NCI-H2171 treated with DMSO at 0.1 percent for 48 hours (cell line): Measurements from ENCODE around the gene E2F3.
"Not testable (repeated sequence)": the region's sequence is repeated elsewhere in the genome, so short reads cannot be mapped to it uniquely, and the experiment has no call there.

Experiments
- DNase-seq: peaks from one replicate; lab custom pipeline; 2025; lab: John Stamatoyannopoulos, UW

E2F3 gene

GRCh38 chr6:20467437-20467836 lies 65.8 kb downstream of the E2F3 start:
- DNase-seq: no peak

- no peak for DNase-seq
Measured at GRCh38 chr6:20468209-20468608, 66.5 kb downstream of the E2F3 start.

DNA sequence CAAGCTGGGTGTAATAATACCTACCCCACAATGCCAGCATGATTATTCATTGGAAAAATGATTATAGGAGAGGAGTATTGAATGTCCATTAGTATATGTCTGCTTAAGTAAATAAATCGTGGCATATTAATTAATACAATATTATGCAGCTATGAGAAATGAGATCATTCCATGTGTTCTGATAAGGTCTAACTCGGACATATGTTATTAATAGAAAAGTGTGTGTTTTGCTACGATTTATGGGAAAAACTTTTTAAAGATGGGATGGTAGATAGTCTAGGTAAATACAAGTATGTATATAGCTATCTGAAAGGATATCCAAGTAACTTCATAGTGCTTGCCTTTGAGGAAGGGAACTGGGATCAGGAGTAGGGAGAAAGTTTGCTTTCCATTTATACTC lies 71.1 kb downstream of the E2F3 start:
- DNase-seq: no peak

DNA sequence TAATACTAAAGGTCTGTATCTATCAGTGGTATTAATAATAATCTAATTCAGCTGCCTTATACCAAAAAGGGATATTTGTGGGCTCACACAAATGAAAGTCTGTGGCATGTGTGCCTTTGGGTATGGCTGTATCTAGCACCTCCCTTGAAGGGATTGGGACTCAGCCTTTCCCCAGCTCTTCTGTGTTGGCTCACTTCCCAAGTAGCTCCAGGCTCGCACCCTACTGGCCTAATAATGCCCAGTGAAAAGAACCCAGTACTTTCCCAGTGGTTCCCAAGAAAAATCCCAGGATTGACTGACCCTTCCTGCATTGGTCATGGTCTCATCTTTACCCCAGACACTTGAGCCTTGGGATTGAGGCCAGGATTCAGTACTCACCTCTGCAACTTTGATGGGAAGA lies 71.8 kb downstream of the E2F3 start:
- no peak for DNase-seq

GRCh38 chr6:20474874-20475542 lies 73.3 kb downstream of the E2F3 start:
- DNase-seq: no peak

- DNase-seq: no peak
Measured at GRCh38 chr6:20476501-20477043, 74.9 kb downstream of the E2F3 start.

DNA sequence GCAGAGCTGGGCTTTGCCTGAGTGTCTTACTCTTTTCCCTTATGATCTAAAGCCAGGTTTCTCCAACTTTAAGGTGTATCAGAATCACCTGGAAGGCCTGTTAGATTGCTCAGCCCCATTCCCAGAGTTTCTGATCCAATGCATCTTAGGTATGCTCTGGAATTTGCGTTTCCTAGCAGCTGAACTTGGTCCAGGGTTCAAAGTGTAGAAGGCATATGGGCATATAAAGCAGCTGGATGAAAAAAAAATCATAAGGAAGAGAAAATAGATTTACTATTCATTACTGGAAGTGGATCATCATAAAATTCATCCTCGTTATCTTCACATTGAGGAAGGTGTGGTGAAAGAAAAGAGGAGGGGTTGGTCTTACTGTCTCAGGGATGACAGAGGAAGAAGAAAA lies 75.8 kb downstream of the E2F3 start:
- no peak for DNase-seq

DNA sequence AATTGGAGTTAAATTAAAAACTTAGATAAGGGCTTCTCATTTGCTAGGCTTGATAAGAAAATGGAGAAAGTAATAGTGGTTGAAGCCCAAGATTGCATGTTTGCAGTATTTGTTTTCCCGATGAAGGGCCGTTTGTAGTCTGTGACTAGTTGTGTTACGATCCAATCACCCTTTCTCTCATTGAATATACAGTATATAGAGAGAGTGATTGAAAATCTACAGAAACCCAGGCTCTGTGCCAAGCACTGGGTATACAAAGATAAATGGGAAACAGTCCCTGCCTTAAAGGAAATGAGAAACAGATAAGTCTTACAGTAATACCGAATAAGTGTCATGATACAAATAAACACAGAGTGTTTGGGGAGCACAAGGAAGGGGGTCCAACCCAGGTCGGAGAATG lies 77.4 kb downstream of the E2F3 start:
- DNase-seq: no peak

DNA sequence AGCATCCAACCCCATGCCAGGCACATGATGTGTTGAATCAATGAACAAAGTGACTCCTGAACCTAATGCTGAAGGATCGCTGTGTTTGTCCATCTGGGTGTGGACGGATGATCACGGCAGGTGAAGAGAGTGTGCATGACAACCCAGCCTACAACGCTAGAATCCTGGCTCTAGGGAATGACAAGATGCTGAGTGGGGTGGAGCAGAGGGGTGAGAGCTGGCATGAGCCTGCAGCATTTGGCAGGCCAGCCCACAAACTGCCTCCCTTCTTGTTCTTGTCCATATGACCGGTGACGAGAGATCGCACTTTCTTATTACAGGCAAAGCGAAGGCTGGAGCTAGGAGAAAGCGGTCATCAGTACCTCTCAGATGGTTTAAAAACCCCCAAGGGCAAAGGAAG lies 77.8 kb downstream of the E2F3 start:
- DNase-seq: no peak

GRCh38 chr6:20481281-20481680 lies 79.6 kb downstream of the E2F3 start:
- no peak for DNase-seq

GRCh38 chr6:20483887-20484497 lies 82.3 kb downstream of the E2F3 start:
- no peak for DNase-seq

- DNase-seq: no peak
Measured at GRCh38 chr6:20486641-20487040, 85.0 kb downstream of the E2F3 start.

GRCh38 chr6:20487669-20488375 lies 86.1 kb downstream of the E2F3 start:
- no peak for DNase-seq

GRCh38 chr6:20490591-20490990 lies 88.9 kb downstream of the E2F3 start:
- DNase-seq: no peak

DNA sequence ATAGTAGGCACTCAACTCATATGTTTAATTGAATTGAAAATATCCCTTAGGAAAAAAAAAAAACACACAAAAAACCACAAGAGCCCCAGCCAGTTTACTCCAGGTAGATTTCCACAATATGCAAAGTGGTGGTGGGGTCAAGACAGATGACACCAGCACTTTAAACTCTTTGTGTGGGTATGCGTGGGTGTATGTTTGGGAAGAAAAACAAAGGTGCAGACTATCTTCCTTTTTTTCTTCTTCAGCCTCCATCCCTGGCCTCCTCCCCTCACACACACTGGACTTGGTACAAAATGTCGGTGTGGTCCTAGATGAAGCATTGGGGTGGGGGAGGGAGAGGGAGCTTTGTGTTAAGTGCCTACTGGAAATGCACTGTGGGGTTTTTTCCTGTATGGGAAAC lies 90.4 kb downstream of the E2F3 start:
- DNase-seq: no peak

- peak; percentile 20 for DNase-seq
Measured at GRCh38 chr6:20497216-20498040, 95.7 kb downstream of the E2F3 start.

DNA sequence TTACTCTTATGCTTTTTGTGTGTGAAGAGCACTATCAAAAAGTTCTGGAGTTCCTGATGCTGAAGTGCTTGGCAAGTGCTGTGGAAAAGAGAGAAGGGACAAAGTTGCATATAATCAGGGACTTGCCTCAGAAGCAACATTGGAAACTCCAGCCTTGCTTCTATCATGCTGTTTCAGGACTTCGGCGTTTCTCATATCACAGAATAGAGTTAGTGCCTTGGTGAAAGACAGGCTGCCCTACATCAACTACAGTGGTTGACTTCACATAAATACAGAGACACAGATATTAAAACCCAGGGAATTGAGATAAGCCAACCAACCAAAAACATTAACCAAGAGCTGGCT lies 96.3 kb downstream of the E2F3 start:
- DNase-seq: no peak

- no peak for DNase-seq
Measured at GRCh38 chr6:20509212-20509611, 107.5 kb downstream of the E2F3 start.

DNA sequence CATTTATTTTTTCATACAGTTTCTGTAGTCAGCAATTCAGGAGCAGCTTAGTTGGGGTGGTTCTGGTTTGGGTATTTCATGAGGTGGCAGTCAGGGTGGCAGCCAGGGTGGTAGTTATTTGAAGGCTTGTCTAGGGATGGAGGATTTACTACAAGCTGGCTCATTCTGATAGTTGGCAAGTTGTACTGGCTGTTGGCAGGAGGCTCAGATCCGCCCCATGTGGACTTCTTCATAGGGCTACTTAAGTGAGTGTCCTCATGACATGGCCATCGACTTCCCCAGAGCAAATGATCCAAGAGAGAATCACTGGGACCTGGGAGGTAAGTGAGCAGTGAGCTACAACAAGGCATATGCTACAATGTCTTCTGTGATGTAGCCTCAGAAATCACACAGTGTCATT lies 110.2 kb downstream of the E2F3 start:
- no peak for DNase-seq

DNA sequence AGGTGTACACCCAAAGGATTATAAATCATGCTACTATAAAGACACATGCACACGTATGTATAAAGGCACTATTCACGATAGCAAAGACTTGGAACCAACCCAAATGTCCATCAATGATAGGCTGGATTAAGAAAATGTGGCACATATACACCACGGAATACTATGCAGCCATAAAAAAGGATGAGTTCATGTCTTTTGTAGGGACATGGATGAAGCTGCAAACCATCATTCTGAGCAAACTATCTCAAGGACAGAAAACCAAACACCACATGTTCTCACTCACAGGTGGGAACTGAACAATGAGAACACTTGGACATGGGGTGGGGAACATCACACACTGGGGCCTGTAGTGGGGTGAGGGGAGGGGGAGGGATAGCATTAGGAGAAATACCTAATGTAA lies 123.5 kb downstream of the E2F3 start:
- not testable (repeated sequence) for DNase-seq

DNA sequence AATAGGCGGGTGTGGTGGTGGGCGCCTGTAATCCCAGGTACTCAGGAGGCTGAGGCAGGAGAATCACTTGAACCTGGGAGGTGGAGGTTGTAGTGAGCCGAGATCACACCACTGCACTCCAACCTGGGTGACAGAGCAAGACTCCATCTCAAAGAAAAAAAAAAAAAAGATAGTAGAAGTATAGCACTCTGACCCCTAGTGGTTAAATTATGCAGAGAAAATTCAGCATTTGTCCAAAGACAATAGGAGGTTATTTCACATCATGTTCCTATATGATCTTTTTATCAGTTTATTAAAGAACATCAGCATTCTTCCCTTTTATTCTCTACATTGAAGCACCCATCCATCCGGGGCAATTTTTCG lies 127.4 kb downstream of the E2F3 start:
- peak; percentile 58 for DNase-seq

- no peak for DNase-seq
Measured at GRCh38 chr6:20532881-20533280, 131.2 kb downstream of the E2F3 start.
